GM06990 (cell line): Measurements from ENCODE around the gene AKAP13.

Experiments used
- DNase-seq: peaks from one replicate; pipeline ENCODE4 v3.0.0-alpha.2; 2011; ENCODE audit not compliant: insufficient read length; ENCODE audit errors: extremely low read depth
- H3K27me3 ChIP-seq: replicated peaks from 2 replicates; pipeline ENCODE4 v1.6.0; 2011; ENCODE audit warnings: low read length; ENCODE audit not compliant: control insufficient read depth, insufficient read depth
- H3K36me3 ChIP-seq: 2 replicates; pipeline ENCODE4 v1.5.1; 2011; ENCODE audit warnings: low read length; ENCODE audit not compliant: control insufficient read depth, insufficient read depth
- H3K4me3 ChIP-seq: replicated peaks from 2 replicates; pipeline ENCODE4 v1.5.1; 2011; ENCODE audit warnings: low read depth, mild to moderate bottlenecking, control low read depth, low read length
- CTCF ChIP-seq: IDR thresholded peaks from 2 replicates; pipeline ENCODE4 v1.5.1; 2011; ENCODE audit warnings: low read length, control low read depth, mild to moderate bottlenecking, inconsistent platforms; ENCODE audit not compliant: insufficient read depth, poor library complexity, severe bottlenecking

The AKAP13 gene

GRCh38 chr15:85730001-85730820, 349.8 kb downstream of the AKAP13 start:
- peak; percentile 52 for TF ChIP-seq CTCF
- peaks cover 18% of the 10 kb centered on the region for H3K36me3 ChIP-seq
- no peak for DNase-seq

GRCh38 chr15:85733416-85733815, 353.0 kb downstream of the AKAP13 start:
- peaks cover 11% of the 10 kb centered on the region for H3K36me3 ChIP-seq
- H3K27me3 ChIP-seq: no peaks in the 10 kb centered on the region
- DNase-seq: no peak
- TF ChIP-seq CTCF: no peak
- H3K4me3 ChIP-seq: no peak overlapping the region

More at GRCh38 chr15:85730001-85730820, 349.8 kb downstream of the AKAP13 start:
- no peaks in the 10 kb centered on the region for H3K27me3 ChIP-seq
- H3K4me3 ChIP-seq: no peak overlapping the region

DNA sequence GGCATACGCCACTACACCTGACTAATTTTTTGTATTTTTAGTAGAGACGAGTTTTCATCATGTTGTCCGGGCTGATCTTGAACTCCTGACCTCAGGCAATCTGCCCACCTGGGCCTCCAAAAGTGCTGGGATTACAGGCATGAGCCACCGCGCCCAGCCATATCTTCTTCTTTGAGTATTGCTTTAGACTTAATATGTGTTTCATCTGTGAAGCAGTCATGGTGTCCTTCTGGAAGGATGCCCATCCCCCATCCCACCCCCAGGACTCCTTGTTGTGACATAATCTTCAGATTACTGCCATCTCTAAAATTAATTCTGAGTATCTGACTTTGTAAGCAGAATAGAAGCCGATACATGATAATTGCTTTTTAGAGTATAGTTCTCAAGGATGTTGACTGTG, 356.7 kb downstream of the AKAP13 start:
- Histone ChIP-seq H3K36me3 (peaks cover 23% of the 10 kb centered on the region), H3K27me3 (no peaks in the 10 kb centered on the region), H3K4me3 (no peak overlapping the region)
- no peak for DNase-seq
- TF ChIP-seq CTCF: no peak

- Histone ChIP-seq H3K27me3 (no peaks in the 10 kb centered on the region), H3K4me3 (no peak overlapping the region), H3K36me3 (peaks cover 48% of the 10 kb centered on the region)
- no peak for DNase-seq
- TF ChIP-seq CTCF: no peak
Observed at GRCh38 chr15:85741021-85741421, 360.6 kb downstream of the AKAP13 start.

GRCh38 chr15:85741662-85742061, 361.3 kb downstream of the AKAP13 start:
- H3K36me3 ChIP-seq: peaks cover 49% of the 10 kb centered on the region
- no peak for TF ChIP-seq CTCF
- no peak for DNase-seq
- H3K4me3 ChIP-seq: no peak overlapping the region
- no peaks in the 10 kb centered on the region for H3K27me3 ChIP-seq
